COR-L47 (cell line): ENCODE data around the gene SAMD13.

Experiments
- DNase-seq: peaks from one replicate; lab custom pipeline; 2025; lab: John Stamatoyannopoulos, UW

The SAMD13 gene, protein sequence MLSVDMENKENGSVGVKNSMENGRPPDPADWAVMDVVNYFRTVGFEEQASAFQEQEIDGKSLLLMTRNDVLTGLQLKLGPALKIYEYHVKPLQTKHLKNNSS

GRCh38 chr1:84301004-84301784 lies at the start of gene SAMD13:
SAMD13 (plus strand) TSS chr1:84301708; CDS start chr1:84303235, 1,527 bp downstream.
- DNase-seq = peak; percentile 79

- no peak for DNase-seq
Observed at GRCh38 chr1:84253036-84253435, 48.5 kb upstream of the SAMD13 start.

- DNase-seq = no peak
Observed at GRCh38 chr1:84253891-84254290, 47.6 kb upstream of the SAMD13 start.

DNA sequence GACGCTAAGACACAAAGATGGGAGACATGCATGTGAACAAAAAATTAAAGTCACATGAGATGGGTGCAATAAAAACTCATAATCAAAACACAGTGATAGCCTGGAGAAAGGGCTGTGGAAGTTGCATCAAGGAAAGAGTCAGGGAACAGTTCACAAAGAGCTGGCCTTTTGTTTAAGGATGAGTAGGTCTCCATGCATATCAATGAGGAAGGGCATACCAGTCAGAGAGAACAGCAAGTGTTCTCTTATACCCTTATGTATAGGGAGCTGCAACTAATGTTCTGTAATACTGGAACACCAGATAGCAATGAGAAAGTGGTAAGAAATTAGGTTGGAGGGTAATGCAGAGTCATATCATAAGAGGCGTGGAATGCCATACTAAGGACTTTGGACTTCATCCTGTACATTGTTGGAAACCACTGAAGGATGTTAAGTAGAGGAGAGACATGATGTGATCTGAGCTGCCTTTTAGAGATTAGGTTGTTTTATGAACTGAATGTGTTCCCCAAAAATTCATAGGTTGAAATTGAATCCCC lies 46.7 kb upstream of the SAMD13 start:
- DNase-seq = no peak

GRCh38 chr1:84255582-84255981 lies 45.9 kb upstream of the SAMD13 start:
- DNase-seq = no peak

DNA sequence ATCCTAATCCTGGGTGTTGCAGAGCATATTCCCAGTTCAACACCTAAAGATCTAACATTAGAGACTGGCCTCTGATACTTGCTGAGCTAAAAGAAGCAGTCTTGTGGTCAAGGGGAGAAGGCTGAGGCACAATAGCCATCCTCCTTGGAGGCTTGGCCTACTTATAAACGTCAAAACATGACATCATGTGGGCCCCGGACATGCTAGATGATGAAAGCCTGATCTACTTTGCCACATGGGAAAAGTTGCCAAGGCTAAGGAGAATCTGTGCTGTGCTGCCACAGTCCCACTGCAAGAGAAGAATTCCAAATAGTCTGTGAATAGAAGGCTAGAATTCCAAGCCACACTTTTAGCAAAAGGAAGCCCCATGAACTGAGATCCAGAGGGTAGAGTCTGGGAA lies 43.9 kb upstream of the SAMD13 start:
- DNase-seq = no peak

- peak; percentile 95 for DNase-seq
Observed at GRCh38 chr1:84259376-84259775, 42.1 kb upstream of the SAMD13 start.

DNA sequence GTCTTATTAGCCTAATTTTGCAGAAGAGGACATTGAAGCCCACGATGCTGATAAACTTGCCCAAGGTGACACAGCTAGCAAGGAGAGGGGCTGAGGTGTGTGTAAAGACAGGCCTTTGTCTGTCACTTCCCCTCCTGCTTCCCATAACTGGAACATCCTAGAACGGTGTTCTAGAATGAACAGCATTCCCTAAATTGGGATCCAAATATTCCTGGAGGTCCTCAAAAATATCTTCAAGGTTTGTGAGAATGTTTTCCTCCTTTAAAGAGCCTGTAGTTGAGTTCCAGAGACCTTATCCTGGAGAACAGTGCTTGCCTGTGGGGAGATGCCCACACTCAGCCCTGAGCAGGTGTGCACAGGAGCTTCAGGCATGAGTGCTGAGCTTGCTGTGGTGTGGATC lies 41.5 kb upstream of the SAMD13 start:
- no peak for DNase-seq

DNA sequence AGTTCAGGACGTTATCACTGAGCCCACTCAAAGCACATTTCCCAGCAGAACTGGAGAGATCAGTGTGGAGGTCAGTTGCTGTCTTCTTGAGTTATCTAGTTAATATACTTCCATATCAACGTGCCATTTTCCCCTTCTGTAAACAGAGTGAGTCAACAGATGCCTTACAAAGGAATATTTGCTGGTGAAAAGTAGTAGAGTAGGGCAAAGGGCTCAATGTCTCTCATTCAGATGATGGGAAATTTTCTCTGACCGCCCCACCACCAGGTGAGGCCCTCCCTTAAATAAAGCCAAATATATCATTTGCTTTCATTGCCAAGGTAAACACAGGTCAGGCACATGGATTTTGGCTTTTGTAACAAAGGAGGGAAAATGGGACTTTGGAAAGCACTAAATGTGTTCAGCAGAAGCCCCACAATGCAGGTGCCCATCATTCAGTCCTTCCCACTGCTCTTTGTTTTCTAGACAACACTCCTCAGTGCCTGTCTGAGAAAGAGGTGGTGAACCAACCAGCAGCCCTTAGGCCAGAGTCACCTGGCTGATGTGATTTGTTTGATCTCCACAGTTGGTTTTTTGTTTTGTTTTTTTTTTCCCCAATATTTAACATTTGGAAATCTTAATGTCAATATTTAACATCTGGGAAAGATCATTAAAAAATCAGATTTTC lies 40.5 kb upstream of the SAMD13 start:
- DNase-seq = peak; percentile 51

DNA sequence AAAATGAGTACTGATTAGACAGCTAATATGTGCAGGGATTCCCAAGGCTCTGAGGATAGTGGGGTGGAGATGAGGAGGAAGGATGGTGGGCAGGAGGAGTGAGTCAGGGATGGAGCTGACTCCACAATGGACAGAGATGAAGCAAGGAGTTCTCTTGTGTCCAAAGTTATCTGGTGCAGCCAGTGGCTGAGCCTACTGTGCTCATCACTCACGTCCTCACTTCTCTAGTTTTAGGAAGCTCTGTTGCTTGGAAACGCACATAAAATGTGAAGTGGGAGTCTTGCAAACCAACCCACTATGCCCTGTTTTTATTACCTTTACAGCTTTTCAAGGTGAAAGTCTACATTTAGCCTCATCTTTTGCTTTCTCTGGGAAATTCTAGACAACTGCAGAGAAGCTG lies 36.5 kb upstream of the SAMD13 start:
- DNase-seq = no peak

GRCh38 chr1:84265867-84266266 lies 35.6 kb upstream of the SAMD13 start:
- no peak for DNase-seq

GRCh38 chr1:84266748-84267147 lies 34.8 kb upstream of the SAMD13 start:
- no peak for DNase-seq

DNA sequence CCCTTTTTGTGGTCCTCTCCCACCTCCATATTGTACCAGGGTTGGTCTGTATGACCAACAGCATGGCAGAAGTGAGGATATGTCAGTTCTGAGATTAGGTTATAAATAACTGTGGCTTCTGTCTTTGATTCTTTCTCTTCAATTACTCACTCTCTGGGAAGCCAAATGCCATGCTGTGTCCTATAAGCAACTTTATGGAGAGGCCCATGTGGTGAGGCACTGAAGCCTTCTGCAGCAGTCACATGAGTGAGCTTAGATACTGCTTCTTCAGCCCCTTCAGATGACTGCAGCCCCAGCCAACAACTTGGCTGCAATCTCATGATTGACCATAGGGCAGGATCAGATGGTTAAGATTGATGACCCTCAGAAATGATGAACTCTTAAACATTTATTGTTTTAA lies 34.0 kb upstream of the SAMD13 start:
- DNase-seq = no peak

DNA sequence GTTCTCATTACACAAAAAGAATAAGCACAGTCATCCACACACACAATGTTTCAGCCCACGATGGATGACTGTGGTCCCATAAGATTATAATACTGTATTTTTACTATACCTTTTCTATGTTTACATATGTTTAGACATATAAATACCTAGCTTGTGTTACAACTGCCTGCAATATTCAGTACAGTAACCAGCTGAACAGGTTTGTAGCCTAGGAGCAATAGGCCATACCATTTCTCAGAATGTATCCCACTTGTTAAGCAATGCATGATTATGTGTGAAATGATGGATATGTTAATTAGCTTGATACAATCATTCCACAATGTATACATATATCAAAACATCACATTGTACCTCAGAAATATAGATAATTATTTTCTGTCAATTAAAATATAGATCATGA lies 33.2 kb upstream of the SAMD13 start:
- DNase-seq = no peak

GRCh38 chr1:84269306-84269705 lies 32.2 kb upstream of the SAMD13 start:
- DNase-seq = no peak

- DNase-seq = no peak
Observed at GRCh38 chr1:84271441-84272151, 29.9 kb upstream of the SAMD13 start.

GRCh38 chr1:84272401-84272800 lies 29.1 kb upstream of the SAMD13 start:
- DNase-seq = peak; percentile 65

- DNase-seq = no peak
Observed at GRCh38 chr1:84277343-84278059, 24.0 kb upstream of the SAMD13 start.

- no peak for DNase-seq
Observed at GRCh38 chr1:84278905-84279304, 22.6 kb upstream of the SAMD13 start.

- no peak for DNase-seq
Observed at GRCh38 chr1:84280912-84281311, 20.6 kb upstream of the SAMD13 start.

GRCh38 chr1:84282780-84283333 lies 18.7 kb upstream of the SAMD13 start:
- no peak for DNase-seq

GRCh38 chr1:84283381-84283780 lies 18.1 kb upstream of the SAMD13 start:
- DNase-seq = no peak
